Skeletal muscle cell (primary cell): ENCODE data around the gene BTN2A1.
A peak's percentile ranks its signal among the peaks of the same experiment; 100 is the strongest.
"Not testable (repeated sequence)": the region's sequence is repeated elsewhere in the genome, so short reads cannot be mapped to it uniquely, and the experiment has no call there.

Experiments
- DNase-seq: peaks from one replicate; pipeline ENCODE4 v3.0.0-alpha.2; 2010; ENCODE audit warnings: low read depth
- H3K4me3 ChIP-seq: 2 replicates; pipeline ENCODE4 v1.5.1; 2011; ENCODE audit warnings: low read depth, mild to moderate bottlenecking, control low read depth, low read length, moderate library complexity

The BTN2A1 gene

GRCh38 chr6:26457806-26458688, at the start of gene BTN2A1:
BTN2A1 (plus strand) TSS chr6:26457955; CDS start chr6:26458637, 682 bp downstream.
- H3K4me3 ChIP-seq: peak within 1 kb of the TSS; percentile 85
- peak; percentile 80 for DNase-seq

- DNase-seq: no peak
Observed at GRCh38 chr6:26408828-26409730, 48.7 kb upstream of the BTN2A1 start.

GRCh38 chr6:26411751-26412150, 46.0 kb upstream of the BTN2A1 start:
- no peak for DNase-seq
- H3K4me3 ChIP-seq: no peak overlapping the region

More at GRCh38 chr6:26408828-26409730, 48.7 kb upstream of the BTN2A1 start:
- no peak overlapping the region for H3K4me3 ChIP-seq

- no peak for DNase-seq
Observed at GRCh38 chr6:26412228-26412627, 45.5 kb upstream of the BTN2A1 start.

GRCh38 chr6:26412954-26413353, 44.8 kb upstream of the BTN2A1 start:
- DNase-seq: no peak
- H3K4me3 ChIP-seq: no peak overlapping the region

More at GRCh38 chr6:26412228-26412627, 45.5 kb upstream of the BTN2A1 start:
- no peak overlapping the region for H3K4me3 ChIP-seq

- DNase-seq: no peak
- no peak overlapping the region for H3K4me3 ChIP-seq
Observed at GRCh38 chr6:26414281-26414680, 43.5 kb upstream of the BTN2A1 start.

GRCh38 chr6:26415036-26415614, 42.6 kb upstream of the BTN2A1 start:
- no peak for DNase-seq
- H3K4me3 ChIP-seq: no peak overlapping the region

- DNase-seq: no peak
- H3K4me3 ChIP-seq: no peak overlapping the region
Observed at GRCh38 chr6:26415791-26416190, 42.0 kb upstream of the BTN2A1 start.

GRCh38 chr6:26416288-26416687, 41.5 kb upstream of the BTN2A1 start:
- DNase-seq: no peak
- H3K4me3 ChIP-seq: no peak overlapping the region

GRCh38 chr6:26418077-26418476, 39.7 kb upstream of the BTN2A1 start:
- DNase-seq, H3K4me3 ChIP-seq: not testable (repeated sequence)

GRCh38 chr6:26418795-26419194, 39.0 kb upstream of the BTN2A1 start:
- not testable (repeated sequence) for DNase-seq, H3K4me3 ChIP-seq

GRCh38 chr6:26420688-26421171, 37.0 kb upstream of the BTN2A1 start:
- no peak for DNase-seq

GRCh38 chr6:26421259-26422144, 36.3 kb upstream of the BTN2A1 start:
- DNase-seq: peak; percentile 73
- peak overlapping the region; percentile 95 for H3K4me3 ChIP-seq

More at GRCh38 chr6:26420688-26421171, 37.0 kb upstream of the BTN2A1 start:
- H3K4me3 ChIP-seq: peak overlapping the region; percentile 95

GRCh38 chr6:26422329-26422728, 35.4 kb upstream of the BTN2A1 start:
- no peak for DNase-seq
- H3K4me3 ChIP-seq: peak overlapping the region; percentile 95

- H3K4me3 ChIP-seq: no peak overlapping the region
- DNase-seq: no peak
Observed at GRCh38 chr6:26426691-26427450, 30.9 kb upstream of the BTN2A1 start.

GRCh38 chr6:26427451-26427809, 30.3 kb upstream of the BTN2A1 start:
- no peak for DNase-seq
- no peak overlapping the region for H3K4me3 ChIP-seq

- H3K4me3 ChIP-seq: no peak overlapping the region
- DNase-seq: no peak
Observed at GRCh38 chr6:26428206-26428605, 29.5 kb upstream of the BTN2A1 start.

GRCh38 chr6:26430787-26431186, 27.0 kb upstream of the BTN2A1 start:
- no peak for DNase-seq
- no peak overlapping the region for H3K4me3 ChIP-seq
